ENCODE results near the gene OR56B1.

The OR56B1 gene

GRCh38 chr11:5737091-5737490 lies 843 bp downstream of the OR56B1 start:
- Histone ChIP-seq H3K4me1 (ENCODE audit: control insufficient read depth, insufficient read depth, low read length) (no peaks in the 10 kb centered on the region), H3K9me3 (ENCODE audit: control insufficient read depth, insufficient read depth, low read length) (no peaks in the 10 kb centered on the region), H3K9ac (ENCODE audit: low read depth, low read length) (no peak overlapping the region), H3K27ac (ENCODE audit: low read depth, low read length) (no peak overlapping the region), H3K4me3 (ENCODE audit: low read depth, low read length) (no peak overlapping the region), H3K36me3 (ENCODE audit: control insufficient read depth, insufficient read depth, low read length) (no peaks in the 10 kb centered on the region), H3K27me3 (ENCODE audit: control insufficient read depth, insufficient read depth, low read length) (no peaks in the 10 kb centered on the region)

GRCh38 chr11:5737670-5738392 lies 1.6 kb downstream of the OR56B1 start:
- Histone ChIP-seq H3K36me3 (ENCODE audit: control insufficient read depth, insufficient read depth, low read length) (no peaks in the 10 kb centered on the region), H3K4me1 (ENCODE audit: control insufficient read depth, insufficient read depth, low read length) (no peaks in the 10 kb centered on the region), H3K9me3 (ENCODE audit: control insufficient read depth, insufficient read depth, low read length) (no peaks in the 10 kb centered on the region), H3K27me3 (ENCODE audit: control insufficient read depth, insufficient read depth, low read length) (no peaks in the 10 kb centered on the region), H3K27ac (ENCODE audit: low read depth, low read length) (no peak overlapping the region), H3K4me3 (ENCODE audit: low read depth, low read length) (no peak overlapping the region), H3K9ac (ENCODE audit: low read depth, low read length) (no peak overlapping the region)

DNA sequence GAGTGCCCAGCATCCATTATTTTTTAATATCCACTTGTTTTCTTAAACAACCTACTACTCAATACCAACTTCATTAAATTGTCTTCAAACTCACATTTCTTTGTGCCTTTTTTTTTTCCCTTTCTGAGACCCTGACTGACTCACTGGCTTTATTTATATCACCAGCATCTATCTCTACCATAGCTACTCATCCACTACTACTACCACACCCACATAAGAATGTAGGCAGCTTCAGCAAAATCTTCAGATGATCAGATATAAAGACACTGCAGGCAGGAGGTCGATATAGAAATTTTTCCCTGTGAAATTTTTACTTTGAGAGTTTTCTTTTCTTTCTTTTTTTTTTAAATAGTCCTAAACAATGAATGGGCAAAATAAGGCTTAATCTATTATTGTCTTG lies 2.2 kb downstream of the OR56B1 start:
- Histone ChIP-seq H3K27ac (ENCODE audit: low read depth, low read length) (no peak overlapping the region), H3K9me3 (ENCODE audit: control insufficient read depth, insufficient read depth, low read length) (no peaks in the 10 kb centered on the region), H3K4me3 (ENCODE audit: low read depth, low read length) (no peak overlapping the region), H3K4me1 (ENCODE audit: control insufficient read depth, insufficient read depth, low read length) (no peaks in the 10 kb centered on the region), H3K36me3 (ENCODE audit: control insufficient read depth, insufficient read depth, low read length) (no peaks in the 10 kb centered on the region), H3K27me3 (ENCODE audit: control insufficient read depth, insufficient read depth, low read length) (no peaks in the 10 kb centered on the region), H3K9ac (ENCODE audit: low read depth, low read length) (no peak overlapping the region)

GRCh38 chr11:5746614-5747013 lies 10.4 kb downstream of the OR56B1 start:
- Histone ChIP-seq H3K27ac (ENCODE audit: low read depth, low read length) (no peak overlapping the region), H3K9ac (ENCODE audit: low read depth, low read length) (no peak overlapping the region), H3K9me3 (ENCODE audit: control insufficient read depth, insufficient read depth, low read length) (no peaks in the 10 kb centered on the region), H3K36me3 (ENCODE audit: control insufficient read depth, insufficient read depth, low read length) (no peaks in the 10 kb centered on the region), H3K4me3 (ENCODE audit: low read depth, low read length) (no peak overlapping the region), H3K27me3 (ENCODE audit: control insufficient read depth, insufficient read depth, low read length) (no peaks in the 10 kb centered on the region), H3K4me1 (ENCODE audit: control insufficient read depth, insufficient read depth, low read length) (no peaks in the 10 kb centered on the region)

GRCh38 chr11:5749836-5750235 lies 13.6 kb downstream of the OR56B1 start:
- Histone ChIP-seq H3K4me1 (ENCODE audit: control insufficient read depth, insufficient read depth, low read length) (no peaks in the 10 kb centered on the region), H3K27me3 (ENCODE audit: control insufficient read depth, insufficient read depth, low read length) (no peaks in the 10 kb centered on the region), H3K36me3 (ENCODE audit: control insufficient read depth, insufficient read depth, low read length) (no peaks in the 10 kb centered on the region), H3K27ac (ENCODE audit: low read depth, low read length) (no peak overlapping the region), H3K4me3 (ENCODE audit: low read depth, low read length) (no peak overlapping the region), H3K9me3 (ENCODE audit: control insufficient read depth, insufficient read depth, low read length) (no peaks in the 10 kb centered on the region), H3K9ac (ENCODE audit: low read depth, low read length) (no peak overlapping the region)

GRCh38 chr11:5753943-5754342 lies 17.7 kb downstream of the OR56B1 start, which contains the start of gene OR52N4:
OR52N4 (plus strand) TSS chr11:5754243; CDS start chr11:5754741, 498 bp downstream.
- no peak within 1 kb of the TSS for H3K27ac ChIP-seq (ENCODE audit: low read depth, low read length)
- H3K27me3 ChIP-seq (ENCODE audit: control insufficient read depth, insufficient read depth, low read length) = no peaks in the 10 kb centered on the region
- no peak within 1 kb of the TSS for H3K9ac ChIP-seq (ENCODE audit: low read depth, low read length)
- H3K36me3 ChIP-seq (ENCODE audit: control insufficient read depth, insufficient read depth, low read length) = no peaks in the 10 kb centered on the region
- H3K4me1 ChIP-seq (ENCODE audit: control insufficient read depth, insufficient read depth, low read length) = no peaks in the 10 kb centered on the region
- H3K4me3 ChIP-seq (ENCODE audit: low read depth, low read length) = no peak within 1 kb of the TSS
- H3K9me3 ChIP-seq (ENCODE audit: control insufficient read depth, insufficient read depth, low read length) = no peaks in the 10 kb centered on the region

DNA sequence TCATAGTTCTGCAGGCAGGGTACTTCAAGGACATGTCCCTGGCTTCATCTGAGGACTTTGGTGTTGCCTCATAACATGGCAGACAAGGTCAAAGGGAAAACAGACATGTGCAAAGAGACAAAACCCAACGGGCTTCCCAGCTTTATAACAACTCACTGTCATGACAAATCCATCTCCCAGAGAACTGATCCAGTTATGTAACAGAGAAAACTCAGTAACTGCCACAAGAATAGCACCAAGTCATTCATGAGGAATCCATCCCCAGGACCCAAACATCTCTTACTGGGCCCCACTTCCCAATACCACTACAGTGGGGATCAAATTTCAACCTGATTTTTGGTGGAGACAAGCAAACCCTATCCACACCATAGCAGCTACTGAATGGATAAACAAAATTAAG lies 30.8 kb downstream of the OR56B1 start:
- Histone ChIP-seq H3K27ac (ENCODE audit: low read depth, low read length) (no peak overlapping the region), H3K4me3 (ENCODE audit: low read depth, low read length) (no peak overlapping the region), H3K9me3 (ENCODE audit: control insufficient read depth, insufficient read depth, low read length) (no peaks in the 10 kb centered on the region), H3K27me3 (ENCODE audit: control insufficient read depth, insufficient read depth, low read length) (no peaks in the 10 kb centered on the region), H3K4me1 (ENCODE audit: control insufficient read depth, insufficient read depth, low read length) (no peaks in the 10 kb centered on the region), H3K36me3 (ENCODE audit: control insufficient read depth, insufficient read depth, low read length) (no peaks in the 10 kb centered on the region), H3K9ac (ENCODE audit: low read depth, low read length) (no peak overlapping the region)

- no peaks in the 10 kb centered on the region for H3K9me3 ChIP-seq (ENCODE audit: control insufficient read depth, insufficient read depth, low read length)
- no peak within 1 kb of the TSS for H3K4me3 ChIP-seq (ENCODE audit: low read depth, low read length)
- no peak within 1 kb of the TSS for H3K9ac ChIP-seq (ENCODE audit: low read depth, low read length)
- H3K27me3 ChIP-seq (ENCODE audit: control insufficient read depth, insufficient read depth, low read length) = no peaks in the 10 kb centered on the region
- no peak within 1 kb of the TSS for H3K27ac ChIP-seq (ENCODE audit: low read depth, low read length)
- H3K36me3 ChIP-seq (ENCODE audit: control insufficient read depth, insufficient read depth, low read length) = no peaks in the 10 kb centered on the region
- H3K4me1 ChIP-seq (ENCODE audit: control insufficient read depth, insufficient read depth, low read length) = no peaks in the 10 kb centered on the region
These were observed 47.0 kb downstream of the OR56B1 start, which contains the start of gene OR52N5 for GRCh38 chr11:5783255-5783654. OR52N5 (minus strand) TSS chr11:5783355; CDS start chr11:5778634, 4,721 bp downstream.
